GM19240 (cell line): ENCODE measurements around the gene TRPM2.
"Not testable (repeated sequence)": the region's sequence is repeated elsewhere in the genome, so short reads cannot be mapped to it uniquely, and the experiment has no call there.

Experiments used
- DNase-seq: peaks from one replicate; pipeline ENCODE4 v3.0.0; 2011; ENCODE audit warnings: low spot score; ENCODE audit not compliant: insufficient read length

TRPM2 gene

GRCh38 chr21:44395260-44395659, 41.8 kb downstream of the TRPM2 start:
- no peak for DNase-seq

GRCh38 chr21:44396803-44397202, 43.4 kb downstream of the TRPM2 start:
- DNase-seq: not testable (repeated sequence)

DNA sequence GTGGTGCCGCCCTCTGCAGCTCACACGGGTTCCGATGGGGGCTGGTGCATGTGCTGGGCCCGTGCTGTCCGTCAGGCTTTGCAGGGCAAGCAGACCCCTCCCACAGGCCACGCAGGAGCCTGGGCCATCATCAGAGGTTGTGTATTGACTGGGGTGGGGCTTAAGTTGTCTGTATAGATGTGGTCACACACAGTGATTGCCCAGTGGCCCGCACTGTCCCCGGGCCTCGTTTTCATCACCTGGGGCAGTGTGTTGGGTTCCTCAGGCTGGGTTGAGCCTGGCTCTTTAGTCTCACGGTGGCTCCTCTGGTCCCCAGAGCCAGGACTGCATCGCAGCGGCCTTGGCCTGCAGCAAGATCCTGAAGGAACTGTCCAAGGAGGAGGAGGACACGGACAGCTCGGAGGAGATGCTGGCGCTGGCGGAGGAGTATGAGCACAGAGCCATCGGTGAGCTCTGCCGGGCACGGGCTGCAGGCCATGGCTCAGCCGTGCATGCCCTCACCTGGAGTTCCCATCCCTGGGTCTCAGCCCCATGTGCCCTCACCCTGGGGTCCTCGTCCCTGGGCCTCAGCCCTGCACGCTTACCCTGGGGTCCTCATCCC, 44.1 kb downstream of the TRPM2 start:
- DNase-seq: no peak

- no peak for DNase-seq
These were observed 45.1 kb downstream of the TRPM2 start for GRCh38 chr21:44398499-44398898.

GRCh38 chr21:44399151-44399954, 45.9 kb downstream of the TRPM2 start:
- DNase-seq: no peak

DNA sequence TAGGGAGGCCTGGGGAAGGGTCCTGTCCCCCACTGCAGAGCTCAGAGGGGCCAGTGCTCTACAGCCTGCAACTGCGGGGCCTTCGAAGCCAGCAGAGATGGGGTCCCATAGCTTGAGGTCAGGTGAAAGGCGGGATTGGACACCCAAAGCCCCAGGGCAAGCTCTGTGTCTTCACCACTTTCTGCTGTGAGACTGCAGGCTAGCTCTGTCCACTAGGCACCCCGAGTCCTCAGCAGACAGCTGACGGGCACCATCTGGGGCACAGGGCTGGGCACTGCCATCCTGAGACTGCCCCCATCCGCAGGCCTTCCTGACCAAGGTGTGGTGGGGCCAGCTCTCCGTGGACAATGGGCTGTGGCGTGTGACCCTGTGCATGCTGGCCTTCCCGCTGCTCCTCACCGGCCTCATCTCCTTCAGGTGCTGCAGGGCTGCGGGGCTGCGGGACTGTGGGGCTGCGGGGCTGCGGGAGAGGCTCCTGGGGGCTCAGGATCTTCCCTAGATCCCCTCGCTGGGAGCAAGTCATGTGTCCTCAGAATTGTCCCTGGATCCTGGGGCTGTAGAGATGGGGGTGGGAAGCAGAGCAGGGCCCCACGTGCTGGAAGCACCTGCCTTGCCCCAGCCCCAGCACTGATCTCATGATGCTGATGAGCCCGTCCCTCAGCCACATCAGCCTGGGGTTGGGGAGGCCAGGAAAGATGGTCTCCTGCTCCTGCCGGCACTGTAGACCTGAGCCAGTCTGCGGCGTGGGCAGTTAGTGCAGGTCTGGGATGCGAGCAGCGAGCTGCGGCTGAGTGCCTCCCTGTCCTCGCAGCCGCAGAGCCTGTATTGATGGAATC, 46.8 kb downstream of the TRPM2 start:
- no peak for DNase-seq

DNA sequence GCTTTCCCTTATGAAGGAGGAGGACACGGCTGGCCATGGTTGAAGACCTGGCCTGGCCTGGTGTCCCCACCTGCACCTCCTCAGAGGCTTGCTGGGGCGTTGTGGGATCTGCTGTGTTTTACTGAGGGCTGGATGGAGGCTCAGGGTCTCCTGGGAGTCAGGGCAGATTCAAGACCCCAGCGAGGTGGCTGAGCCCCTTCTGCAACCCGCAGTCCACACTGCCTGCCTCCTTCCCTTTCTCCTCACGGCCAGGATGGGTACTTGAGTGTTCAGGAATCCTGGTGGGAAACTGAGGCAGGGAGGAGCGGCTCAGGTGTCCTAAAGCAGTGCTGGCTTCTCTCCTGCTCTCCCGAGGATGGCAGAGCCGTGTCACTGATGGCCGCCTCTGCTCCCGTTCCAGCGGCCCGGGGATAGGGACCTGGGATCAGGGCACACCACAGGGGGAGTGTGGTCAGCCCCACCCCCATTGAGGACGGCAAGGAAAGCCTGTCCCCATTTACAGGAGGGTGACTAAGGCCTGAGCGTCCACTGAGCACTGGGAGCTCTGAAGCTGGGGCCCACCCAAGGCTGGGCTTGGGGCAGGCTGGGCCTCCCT, 47.5 kb downstream of the TRPM2 start:
- DNase-seq: no peak

DNA sequence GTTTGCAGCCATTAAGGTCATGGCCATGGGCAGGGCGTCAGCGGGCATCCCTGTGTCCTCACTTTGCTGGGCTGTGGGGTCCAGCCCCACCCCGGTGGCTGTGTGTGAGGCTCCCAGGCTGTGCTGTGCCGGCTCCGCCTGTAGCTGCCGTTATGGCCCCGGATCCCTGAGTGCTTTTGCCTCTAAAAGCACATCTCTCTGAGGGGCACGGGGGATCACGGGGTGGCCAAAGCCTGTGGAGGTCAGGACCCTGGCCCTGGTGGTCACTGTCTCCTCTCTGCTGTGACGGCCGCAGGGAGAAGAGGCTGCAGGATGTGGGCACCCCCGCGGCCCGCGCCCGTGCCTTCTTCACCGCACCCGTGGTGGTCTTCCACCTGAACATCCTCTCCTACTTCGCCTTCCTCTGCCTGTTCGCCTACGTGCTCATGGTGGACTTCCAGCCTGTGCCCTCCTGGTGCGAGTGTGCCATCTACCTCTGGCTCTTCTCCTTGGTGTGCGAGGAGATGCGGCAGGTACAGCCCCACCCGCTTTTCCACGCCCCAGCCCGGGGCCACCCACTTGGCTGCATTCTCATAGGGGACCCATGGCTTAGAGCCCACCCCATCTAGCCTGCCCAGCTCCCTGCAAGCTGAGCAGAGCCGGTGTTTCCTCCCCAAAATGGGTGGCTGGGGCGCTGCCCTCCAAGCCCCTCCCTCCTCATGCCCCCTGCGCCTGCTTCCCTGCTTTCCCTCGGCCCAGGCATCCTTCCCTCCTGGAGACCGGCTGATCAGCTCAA, 48.2 kb downstream of the TRPM2 start:
- no peak for DNase-seq

GRCh38 chr21:44402323-44403105, 49.1 kb downstream of the TRPM2 start:
- no peak for DNase-seq

GRCh38 chr21:44403106-44404020, 49.9 kb downstream of the TRPM2 start:
- no peak for DNase-seq

DNA sequence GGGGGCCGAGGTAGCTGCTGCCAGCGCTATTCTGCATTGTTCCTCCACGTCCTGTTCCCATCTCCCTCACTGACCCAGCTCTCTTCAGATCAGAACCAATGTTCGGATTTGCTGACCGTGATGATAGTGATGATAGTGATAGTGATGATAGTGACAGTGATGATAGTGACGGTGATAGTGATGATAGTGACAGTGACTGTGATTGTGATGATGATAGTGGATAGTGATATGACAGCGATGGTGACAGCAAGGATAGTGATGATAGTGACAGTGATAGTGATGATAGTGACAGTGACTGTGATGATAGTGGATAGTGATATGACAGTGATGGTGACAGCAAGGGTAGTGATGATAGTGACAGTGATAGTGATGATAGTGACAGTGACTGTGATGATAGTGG, 51.1 kb downstream of the TRPM2 start:
- DNase-seq: not testable (repeated sequence)

GRCh38 chr21:44405091-44405947, 51.9 kb downstream of the TRPM2 start:
- DNase-seq: no peak

- DNase-seq: no peak
These were observed 52.8 kb downstream of the TRPM2 start for GRCh38 chr21:44405948-44406872.

GRCh38 chr21:44406953-44407352, 53.5 kb downstream of the TRPM2 start:
- no peak for DNase-seq

DNA sequence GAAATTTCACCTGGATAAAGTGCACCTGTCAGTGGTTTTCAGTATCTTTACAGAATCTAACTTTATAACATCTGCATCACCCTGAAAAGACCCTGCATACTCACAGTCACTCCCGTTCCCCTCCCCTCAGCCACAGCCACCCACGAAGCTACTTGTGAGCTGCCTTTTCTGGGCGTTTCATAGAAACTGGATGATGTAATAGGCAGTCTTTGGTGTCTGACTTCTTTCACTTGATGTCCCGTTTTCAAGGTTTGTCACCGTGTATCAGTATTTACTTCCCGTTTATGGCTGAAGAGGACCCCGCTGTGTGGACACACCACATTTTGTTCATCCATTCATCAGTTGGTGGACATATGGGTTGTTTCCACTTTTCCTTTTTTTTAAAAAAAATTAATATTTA, 54.1 kb downstream of the TRPM2 start:
- no peak for DNase-seq

DNA sequence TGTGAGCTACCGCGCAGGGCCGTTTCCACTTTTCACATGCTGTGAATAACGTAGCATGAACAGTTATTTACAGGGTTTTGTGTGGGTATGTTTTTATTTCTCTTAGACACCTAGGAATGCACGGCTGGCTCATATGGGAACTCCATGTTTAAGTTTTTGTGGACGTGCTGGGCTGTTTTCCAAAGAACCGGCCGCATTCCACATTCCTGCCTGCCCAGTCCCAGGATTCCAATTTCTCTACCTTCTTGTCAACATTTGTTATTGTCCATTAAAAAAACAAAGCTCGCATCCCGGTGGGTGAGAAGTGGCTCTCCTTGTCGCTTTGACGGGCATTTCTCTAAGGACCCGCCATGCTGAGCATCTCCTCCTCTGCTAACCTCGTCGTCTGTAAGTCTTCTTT, 54.8 kb downstream of the TRPM2 start:
- no peak for DNase-seq
